NCI-H748 treated with DMSO at 0.1 percent for 48 hours (cell line): ENCODE measurements around the gene ATP6V0E2.

Experiments used
- DNase-seq: peaks from one replicate; lab custom pipeline; 2025; lab: John Stamatoyannopoulos, UW

Gene ATP6V0E2

DNA sequence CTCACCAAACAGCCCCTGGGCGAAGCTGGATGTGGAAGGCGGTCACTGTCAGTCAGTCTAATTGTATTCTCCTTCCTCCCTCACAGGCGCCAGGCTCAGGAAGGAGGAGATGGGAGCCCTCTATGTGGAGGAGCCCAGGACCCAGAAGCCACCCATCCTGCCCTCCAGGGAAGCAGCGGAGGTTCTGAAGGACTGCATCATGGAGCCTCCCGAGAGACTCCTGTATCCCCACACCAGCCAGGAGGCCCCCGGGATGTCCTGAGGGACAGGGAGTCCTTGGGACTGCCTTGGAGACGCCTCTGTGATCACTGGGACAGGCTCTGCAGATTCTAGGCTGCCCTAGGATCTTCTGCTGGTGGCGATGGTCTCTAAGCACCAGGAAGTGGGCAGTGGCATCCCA lies 9.7 kb upstream of the ATP6V0E2 start:
- DNase-seq, result no peak

DNA sequence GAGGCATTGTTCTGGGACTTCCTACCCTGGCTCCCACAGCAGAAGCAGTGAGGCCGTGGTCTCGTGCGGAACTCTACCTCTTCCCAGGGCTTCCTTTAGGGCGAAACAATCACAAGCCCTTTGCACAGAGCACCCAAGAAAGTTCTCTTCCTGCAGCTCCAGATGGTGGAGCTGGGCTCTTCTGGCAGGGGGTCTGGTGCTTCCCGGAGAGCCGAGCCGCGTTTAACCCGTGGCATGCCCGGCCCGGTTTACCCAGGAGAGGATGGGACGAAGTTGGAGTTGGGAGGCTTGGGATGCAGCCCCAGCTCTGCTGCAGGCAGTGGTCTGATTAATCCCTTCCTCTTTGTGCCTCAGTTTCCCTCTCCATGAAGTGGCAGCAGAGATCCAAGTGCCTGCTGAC lies 9.0 kb upstream of the ATP6V0E2 start:
- DNase-seq, result no peak

DNA sequence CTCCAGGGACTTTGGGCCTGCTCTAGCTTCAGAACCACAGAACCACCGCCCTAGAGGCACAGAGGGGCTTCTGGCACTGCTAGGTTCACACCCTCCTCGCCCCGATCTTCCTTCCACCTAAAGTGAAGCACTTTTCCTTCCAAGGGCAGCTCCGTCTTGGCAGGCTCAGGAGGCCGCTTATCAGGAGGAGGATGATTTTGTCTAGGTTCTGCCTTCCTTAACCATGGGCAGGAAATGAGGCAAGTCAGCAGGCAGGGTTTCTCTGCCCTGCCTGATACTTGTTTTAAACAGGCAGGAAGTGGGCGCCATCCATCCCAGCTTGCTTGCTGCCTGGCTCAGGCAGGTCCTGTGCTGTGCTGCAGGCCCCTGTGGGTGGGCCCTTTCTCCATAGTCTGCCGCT lies 8.3 kb upstream of the ATP6V0E2 start:
- DNase-seq, result no peak

DNA sequence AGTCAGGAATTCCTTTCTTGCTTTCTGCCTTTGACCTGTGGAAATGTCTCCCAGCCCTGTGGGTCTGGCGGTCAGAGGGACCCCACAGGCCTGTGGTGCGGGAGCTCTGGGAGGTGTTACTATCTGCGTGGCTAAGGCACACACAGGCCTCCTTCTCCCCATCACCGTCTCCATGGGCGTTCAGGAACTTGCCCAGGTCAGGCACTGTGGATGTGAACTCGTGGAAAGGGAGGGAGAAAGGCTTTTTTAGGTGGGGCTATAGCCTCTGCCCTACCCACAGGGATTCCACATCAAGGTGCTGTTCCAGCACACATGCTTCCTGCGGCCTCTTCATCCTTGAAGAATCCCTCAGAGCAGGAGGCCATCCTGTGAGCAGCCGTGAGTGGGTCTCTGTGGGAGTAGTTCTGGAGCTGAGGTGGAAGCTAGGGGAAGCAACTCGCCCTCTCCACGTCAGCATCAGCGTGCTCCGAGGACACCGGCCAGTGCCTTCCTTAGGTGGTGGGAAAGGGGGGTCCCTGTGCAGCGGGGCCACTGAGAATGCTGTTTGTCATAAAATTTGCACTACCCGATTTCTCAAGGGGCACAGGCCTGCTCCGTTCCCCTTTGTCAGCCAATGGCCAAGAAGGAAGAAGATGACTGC lies 7.5 kb upstream of the ATP6V0E2 start:
- DNase-seq, result no peak

DNA sequence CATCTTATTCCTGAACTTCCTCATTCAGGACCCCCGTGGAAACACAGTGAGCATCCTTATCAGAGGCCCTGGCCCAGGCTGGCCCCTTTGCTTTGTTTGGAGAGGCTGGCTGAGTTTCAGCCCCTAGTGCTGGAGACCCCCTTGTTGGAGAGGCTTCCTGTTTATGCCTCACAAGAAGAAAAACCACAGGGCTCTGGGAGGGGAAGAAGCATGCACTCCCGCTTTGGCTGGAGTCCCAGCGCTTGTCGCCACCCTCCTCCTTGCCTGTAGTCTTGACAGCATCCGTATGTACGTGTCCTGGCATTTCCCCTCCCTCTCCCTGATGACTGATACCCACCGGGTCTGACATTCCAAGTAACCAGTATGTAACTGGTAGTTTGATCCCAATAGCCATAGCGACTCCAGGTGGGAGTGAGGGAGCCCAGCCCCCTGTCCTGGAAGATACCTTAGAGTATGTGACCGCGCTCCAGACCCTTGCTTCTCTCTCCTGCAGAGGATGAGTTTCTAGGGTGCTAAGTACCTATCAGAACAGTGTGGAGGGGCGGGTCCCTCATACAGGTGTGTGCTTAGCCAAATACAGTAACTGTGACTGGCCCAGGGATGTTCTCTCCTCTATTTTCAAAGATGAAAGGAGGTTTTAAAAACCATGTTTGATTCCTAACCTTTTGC lies 6.9 kb upstream of the ATP6V0E2 start:
- DNase-seq, result no peak

DNA sequence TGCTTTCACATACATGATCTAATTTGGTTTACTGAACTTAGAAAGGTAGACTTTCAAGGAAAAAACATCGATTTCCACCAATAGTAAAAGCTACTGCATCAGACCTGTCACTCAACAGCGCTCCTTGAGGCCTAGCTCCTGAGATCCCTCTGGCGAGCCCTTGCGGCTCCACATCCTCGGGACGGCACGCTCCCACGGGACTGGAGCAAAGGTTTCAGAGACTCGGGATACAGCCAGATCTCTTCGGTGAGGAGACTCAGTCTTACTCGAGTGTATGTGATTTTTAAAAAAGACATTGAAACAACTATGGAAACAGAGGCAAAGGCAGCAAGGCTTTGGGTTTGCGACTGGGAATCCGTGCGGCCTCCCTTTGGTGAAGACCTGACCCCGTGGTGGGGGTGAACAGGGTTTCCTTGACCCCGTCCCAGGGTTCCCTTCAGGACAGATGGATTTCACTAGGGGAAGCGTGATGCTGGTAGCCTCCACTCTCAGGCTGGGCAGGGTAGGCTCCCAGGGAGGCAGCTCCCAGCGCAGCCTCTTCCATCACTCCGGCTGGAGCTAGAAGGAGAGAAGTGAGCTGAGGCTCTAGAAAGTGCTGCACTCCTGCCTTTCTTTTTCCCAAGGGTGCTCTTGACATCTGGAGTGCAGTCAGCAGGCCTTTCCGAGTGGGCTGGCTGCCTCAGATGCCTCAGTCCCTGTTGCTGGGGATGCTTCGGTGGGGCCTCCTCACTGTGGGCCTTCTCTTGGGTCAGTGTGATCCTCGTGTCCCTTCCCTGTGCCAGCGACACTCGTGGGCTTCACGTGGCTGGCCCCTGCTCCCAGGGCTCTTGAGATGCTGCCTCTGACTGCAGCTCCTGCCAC lies 5.8 kb upstream of the ATP6V0E2 start:
- no peak for DNase-seq

DNA sequence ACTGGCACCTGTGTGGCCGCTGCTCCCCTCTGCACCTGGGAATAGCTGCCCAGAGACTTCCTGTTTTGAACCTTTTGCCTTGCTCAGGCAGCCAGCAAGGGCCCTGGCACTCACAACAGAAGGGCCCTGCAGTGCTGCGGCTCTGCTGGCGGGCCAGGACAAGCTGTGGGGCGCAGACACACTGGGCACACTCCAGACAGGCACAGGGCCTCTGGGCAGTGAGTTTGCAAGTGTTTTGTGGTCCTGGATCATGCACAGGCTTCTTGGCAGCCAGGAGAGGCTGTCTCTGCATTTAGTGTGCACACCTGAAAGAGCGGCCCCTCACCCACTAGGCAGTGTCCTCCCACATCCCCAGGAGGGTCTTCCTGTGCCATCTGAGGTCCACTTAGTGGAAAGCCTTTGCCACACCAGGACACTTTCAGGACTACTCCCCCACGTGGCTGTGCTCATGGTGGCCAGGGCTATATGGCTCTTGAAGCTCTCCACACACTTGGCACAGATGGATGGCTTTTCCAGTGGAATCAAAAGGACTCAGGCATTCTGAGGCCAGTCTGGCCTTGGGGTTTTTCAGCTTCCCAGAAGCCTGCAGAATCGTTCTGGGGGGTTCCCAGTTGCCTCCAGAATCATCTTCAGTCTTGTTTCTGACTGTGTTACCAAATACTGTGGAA lies 5.0 kb upstream of the ATP6V0E2 start:
- DNase-seq, result no peak

DNA sequence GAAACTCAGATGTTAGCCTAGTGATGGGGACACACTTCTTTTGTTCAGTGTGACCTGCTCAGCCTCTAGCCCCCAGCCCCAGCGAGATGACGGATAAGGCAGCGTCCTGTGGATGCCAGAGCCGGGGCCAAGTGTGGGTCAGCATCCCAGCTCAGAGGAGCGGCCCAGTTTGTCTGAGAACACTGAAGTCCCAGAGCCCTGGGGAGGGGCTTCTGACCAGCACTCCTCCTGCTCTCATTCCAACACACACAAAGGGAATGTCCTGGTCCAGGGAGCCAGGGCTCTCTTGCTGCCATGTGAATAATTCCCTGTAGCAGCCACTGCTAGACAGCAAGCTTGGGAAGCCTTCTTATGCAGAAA lies 4.5 kb upstream of the ATP6V0E2 start:
- DNase-seq, result no peak

DNA sequence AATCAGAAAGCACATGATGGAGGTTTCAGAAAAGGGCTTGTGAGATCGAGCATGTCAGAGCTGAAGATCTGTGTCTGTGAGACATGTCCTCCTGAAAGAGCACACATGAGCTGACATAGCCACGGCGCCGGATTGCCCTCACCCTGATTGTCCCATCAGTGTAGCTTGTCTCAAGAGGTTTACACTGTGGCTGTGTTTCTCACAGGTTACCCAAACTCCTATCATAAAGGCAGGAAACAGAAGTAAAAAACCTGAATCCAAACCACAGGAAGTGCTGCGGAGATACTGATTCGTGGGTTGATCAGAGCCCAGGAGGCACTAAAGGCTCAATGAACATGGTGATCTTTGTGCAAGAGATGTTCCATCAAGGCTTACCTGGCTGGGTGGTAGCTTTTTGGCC lies 3.9 kb upstream of the ATP6V0E2 start:
- DNase-seq, result no peak

DNA sequence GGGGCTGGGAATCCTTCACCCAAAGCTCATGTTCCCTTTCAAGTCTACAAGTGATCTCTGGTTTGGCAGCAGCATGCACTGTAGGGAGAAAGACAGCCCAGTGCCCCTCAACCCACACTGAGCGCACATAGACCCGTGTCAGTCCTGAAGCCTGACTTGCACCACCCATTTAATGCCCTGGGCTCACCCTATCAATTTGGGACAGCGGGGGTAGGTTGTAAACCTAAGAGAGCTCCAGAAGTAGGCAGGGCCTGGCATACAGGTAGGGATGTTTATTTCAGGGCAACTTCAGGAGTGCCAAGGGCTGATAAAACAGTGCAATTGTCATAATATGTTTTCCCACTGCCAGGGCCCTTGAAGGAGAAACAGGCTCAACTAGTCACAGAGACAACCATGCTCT lies 3.5 kb upstream of the ATP6V0E2 start:
- no peak for DNase-seq

DNA sequence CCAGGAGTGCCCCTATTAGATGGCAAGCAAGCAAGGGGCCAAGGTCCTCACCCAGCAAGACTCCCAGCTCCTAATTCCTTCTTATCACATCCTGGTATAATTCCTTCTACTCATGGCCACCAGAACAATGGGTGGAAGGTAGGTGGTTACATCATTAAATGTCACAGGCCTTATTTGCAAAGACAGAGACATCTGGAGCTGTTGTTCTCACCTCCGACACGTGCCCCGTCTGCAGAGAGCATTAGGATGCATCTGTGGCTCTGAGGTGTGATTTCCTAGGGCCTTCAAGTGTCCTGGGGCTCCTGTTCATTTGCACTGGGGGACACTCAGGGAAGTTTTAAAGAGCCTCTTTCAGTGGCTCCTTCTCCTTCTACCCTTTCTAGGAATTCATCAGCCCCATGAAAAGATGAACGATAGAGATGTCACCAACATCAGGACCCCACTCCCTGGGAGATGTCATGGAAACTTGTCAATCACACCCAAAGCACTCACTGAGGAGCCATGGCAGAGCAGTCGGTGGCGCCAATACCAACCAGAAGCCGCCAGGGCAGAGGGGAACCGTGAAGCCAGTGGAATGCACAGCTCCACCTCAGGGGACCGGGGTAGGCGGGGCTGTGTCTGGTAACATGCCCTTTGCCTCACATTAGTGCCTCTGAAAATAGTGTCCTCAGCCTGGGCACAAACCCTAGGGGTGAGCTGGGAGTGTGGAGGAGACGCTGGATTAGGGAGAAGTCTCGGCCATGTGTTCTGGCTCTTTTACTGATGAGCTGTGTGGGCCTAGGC lies 2.9 kb upstream of the ATP6V0E2 start:
- DNase-seq, result no peak

DNA sequence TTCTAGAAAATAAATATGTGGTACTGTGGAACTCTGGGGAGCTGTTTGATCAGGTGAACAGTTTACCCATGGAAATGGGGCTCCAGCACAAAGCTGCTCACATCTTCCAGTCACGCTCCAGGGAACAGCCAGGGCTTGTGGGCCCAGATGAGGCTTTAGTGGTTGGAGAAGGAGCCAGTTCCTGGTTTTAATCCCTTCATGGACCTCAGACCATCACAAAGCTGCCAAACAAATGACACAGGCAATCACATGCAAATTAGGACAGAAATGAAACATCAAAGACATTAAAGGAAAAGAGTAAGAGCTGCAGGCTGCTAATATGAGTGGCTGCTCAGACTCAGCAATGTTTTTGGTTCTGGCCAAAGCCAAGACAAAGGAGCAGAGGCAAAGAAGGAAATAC lies 2.2 kb upstream of the ATP6V0E2 start:
- DNase-seq, result no peak

DNA sequence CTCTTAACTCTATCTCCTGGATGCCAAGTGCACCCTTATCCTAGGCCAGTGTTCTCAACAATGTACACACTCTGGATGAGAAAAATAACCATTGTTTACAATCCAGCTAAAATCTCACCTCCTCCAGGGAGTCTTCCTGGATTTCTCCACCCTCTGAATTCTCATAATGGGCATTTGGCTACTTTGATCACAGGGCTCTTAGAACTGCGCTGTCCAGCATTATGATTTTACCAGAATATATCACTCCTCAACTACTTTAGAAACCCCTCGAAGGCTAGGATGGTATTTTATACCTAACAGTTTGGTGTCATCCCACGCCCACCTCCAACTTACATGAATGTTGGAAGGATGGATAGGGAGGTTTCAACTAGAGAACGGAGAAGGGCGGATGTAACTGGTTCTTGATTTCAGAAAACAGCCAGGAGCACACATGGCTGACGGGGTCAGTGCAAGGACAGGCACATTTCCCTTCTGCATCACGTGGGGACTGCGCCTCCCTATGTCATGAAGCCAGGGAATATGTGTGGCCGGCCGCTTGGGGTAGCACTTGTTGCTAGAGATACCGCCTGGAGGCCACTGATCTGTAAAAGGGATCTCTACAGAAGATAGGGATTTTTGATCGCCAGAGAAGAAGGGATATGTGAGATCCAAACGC lies 1.2 kb upstream of the ATP6V0E2 start:
- peak; percentile 59 for DNase-seq

DNA sequence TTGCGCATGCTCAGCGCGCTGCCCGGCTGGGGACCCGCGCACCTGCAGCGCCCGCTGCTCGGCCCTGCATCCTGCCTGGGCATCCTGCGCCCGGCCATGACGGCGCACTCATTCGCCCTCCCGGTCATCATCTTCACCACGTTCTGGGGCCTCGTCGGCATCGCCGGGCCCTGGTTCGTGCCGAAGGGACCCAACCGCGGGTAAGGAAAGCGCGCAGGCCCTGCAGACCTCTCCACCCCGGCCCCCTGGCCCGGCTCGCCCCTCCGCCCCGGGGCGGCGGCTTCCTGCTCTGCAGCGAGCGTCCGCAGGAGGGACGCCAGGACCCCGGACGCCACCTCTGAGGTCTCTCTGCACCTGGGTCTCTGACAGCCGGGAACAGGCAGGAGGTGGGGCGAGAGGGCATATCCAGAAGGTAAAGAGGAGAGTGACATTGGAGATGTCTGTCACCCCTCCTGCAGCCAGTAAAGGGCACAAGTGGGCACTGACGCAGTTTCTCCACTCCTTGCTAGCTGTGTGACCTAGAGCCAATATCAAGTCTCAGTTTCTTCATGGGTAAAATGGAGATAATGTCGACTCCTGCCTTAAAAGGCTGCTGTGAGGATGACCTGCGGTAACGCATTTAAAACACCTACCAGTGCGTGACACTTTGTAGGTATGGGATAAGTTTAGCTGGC lies 338 bp downstream of the ATP6V0E2 start:
- DNase-seq, result no peak

DNA sequence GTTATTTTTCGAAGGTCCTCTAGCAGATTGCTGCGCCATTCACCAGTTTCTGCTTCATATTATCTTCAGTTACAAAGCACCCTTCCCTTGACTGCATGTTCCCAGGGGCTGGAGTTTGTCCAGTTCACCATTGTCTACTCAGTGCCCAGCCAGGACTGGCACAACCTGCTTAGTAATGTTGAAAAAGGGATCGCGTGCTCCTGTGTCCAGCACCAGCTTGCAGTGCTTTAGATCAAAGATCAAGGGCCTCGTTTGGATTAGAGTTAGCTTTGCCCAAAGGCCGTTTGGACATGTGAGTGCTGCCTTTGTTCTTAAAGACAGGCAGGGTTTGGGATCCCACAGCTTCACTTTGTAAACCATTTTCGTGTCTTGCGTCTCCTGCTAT lies 867 bp downstream of the ATP6V0E2 start:
- no peak for DNase-seq

DNA sequence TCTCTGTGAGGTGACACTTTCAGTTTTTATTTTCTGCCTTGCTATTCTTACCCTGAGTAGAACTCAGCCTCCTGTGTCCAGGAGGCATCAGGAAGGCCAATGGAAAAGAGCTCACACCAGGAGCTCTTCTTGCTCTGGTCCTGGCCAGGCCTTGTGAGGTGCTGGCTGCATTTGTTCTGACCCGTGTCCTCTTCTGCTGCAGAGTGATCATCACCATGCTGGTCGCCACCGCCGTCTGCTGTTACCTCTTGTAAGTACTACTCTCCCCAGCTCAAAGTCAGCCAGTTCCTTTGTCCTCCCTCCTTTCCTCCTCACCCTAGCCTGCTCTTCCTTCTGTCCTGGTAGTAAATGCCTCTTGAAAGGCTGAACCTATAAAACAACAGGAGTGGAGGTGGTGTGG lies 1.6 kb downstream of the ATP6V0E2 start:
- no peak for DNase-seq

DNA sequence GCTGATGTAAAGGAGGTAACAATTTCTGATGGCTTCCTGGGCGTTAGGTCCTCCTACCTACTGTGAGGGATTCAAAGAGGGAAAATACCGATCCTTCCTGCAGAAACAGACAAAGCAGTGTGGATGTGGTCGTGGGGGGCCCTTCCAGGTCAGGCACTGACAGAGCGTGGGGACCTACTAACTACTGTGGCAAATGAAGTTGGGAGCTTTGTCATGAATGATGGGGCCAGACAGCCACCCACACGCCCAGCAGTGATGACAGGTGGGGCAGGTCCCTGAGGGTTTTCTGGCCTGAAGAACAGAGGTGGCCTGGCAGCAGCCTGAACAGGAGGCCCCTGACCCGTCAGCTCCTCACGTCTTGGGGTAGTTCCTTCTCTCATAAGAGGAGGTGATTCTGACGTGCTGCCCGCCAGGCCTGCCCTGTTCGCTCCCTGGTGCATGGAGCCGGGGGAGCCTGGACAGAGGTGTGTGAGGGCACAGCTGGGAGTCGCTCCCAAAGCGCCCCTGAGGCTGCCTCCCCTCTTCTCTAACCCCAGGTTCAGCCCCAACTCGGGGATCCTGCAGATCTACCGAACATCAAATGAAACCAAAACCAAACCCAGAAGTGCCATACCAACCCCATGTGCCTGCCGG lies 4.2 kb downstream of the ATP6V0E2 start:
- DNase-seq, result no peak

DNA sequence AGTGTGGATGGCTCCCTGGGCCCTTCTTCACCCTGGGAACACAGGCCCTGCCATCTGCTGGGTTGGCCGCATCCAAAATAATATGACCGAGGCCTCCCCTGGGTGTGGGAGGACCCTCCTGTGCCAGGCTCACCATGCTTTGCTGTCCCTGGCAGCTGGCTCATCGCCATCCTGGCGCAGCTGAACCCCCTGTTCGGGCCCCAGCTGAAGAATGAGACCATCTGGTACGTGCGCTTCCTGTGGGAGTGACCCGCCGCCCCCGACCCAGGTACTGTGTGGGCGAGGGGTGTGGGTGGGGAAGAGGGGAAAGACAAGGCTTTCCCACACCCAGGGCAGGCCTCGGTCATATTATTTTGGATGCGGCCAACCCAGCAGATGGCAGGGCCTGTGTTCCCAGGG lies 4.8 kb downstream of the ATP6V0E2 start:
- no peak for DNase-seq

DNA sequence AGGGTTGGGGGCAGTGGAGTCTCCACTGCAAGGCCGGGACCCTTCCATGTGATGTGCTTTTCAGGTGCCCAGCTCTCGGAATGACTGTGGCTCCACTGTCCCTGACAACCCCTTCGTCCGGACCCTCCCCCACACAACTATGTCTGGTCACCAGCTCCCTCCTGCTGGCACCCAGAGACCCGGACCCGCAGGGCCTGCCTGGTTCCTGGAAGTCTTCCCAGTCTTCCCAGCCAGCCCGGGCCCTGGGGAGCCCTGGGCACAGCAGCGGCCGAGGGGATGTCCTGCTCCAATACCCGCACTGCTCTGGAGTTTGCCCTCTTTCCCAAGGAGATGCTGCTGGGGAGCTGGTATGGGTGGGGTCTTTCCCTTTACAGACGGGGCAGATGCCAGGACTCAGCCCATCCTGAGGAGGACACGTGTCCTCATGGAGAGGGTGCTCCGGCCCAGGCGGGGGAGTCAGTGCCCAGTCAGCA lies 5.5 kb downstream of the ATP6V0E2 start:
- no peak for DNase-seq
